ENCODE measurements around the gene CLEC3B. TPM values are rescaled to one million over a fixed set of nuclear protein-coding genes. Genes with fewer than 3 reads are reported as not detected.

CLEC3B gene
- polyA plus RNA-seq, 3 donors = 3.9 to 22.7 (median 14.5) TPM

DNA sequence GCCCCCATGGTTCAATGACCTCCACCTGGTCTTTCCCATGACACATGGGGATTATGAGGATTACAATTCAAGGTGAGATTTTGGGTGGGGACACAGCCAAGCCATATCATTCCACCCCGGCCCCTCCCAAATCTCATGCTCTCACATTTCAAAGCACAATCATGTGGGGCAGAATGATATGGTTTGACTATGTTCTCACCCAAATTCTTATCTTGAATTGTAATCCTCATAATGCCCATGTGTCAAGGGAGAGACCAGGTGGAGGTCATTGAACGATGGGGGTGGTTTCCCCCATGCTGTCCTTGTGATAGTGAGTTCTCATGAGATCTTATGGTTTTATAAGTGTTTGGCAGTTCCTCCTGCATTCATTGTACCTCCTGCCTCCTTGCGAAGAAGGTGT is 2.4 kb upstream of the CLEC3B start:
- no peak overlapping the region for H3K27ac ChIP-seq (ENCODE audit: low read depth in 1 of 2, low read length in 2 of 2)
- Mint-ChIP-seq H3K4me1 (peaks cover 18% of the 10 kb centered on the region), H3K9me3 (no peaks in the 10 kb centered on the region), H3K27me3 (ENCODE audit: low read depth in 3 of 3) (peaks cover 4 to 14% (median 9%) of the 10 kb centered on the region in 3 donors), H3K4me3 (no peak overlapping the region), H3K36me3 (peaks cover under 1 to 2% of the 10 kb centered on the region in 2 donors), H3K27ac (no peak overlapping the region)
- H3K4me3 ChIP-seq (replicated peaks in 1 of 3; ENCODE audit: low read depth in 2 of 3, low read length in 3 of 3) = no peak overlapping the region
- no peaks in the 10 kb centered on the region for H4K20me1 ChIP-seq (ENCODE audit: insufficient read depth, low read length)
- intact Hi-C loops (cut with micrococcal nuclease) = no loop called here
- TF ChIP-seq CTCF (IDR thresholded peaks at IDR 0.05) = no peak
- H3K4me2 ChIP-seq (replicated peaks; ENCODE audit: extremely low read depth, low read length, poor library complexity, severe bottlenecking) = no peak overlapping the region
- H3K4me1 ChIP-seq (ENCODE audit: control insufficient read depth in 1 of 2, insufficient read depth in 2 of 2, low read length in 2 of 2) = peaks cover 11 to 20% of the 10 kb centered on the region in 2 donors
- no peak overlapping the region for H3K9ac ChIP-seq (ENCODE audit: insufficient read depth, low read length, poor library complexity, severe bottlenecking)
- no peaks in the 10 kb centered on the region for H3K27me3 ChIP-seq (ENCODE audit: control insufficient read depth in 2 of 2, insufficient read depth in 2 of 2, low read length in 2 of 2)
- DNase-seq = no peak
- no CpG with 5 or more reads among the region's 3 CpGs for WGBS (ENCODE audit: insufficient coverage)
- no peaks in the 10 kb centered on the region for H3K9me3 ChIP-seq (replicated peaks in 1 of 2; ENCODE audit: control insufficient read depth in 1 of 2, insufficient read depth in 1 of 2, low read length in 2 of 2)
- no peaks in the 10 kb centered on the region for H3K36me3 ChIP-seq (replicated peaks in 1 of 2; ENCODE audit: control insufficient read depth in 1 of 2, insufficient read depth in 2 of 2, low read length in 2 of 2)
- no peak overlapping the region for H2AFZ ChIP-seq (ENCODE audit: insufficient read depth, low read depth, low read length, poor library complexity, severe bottlenecking)
- no peaks in the 10 kb centered on the region for H3K79me2 ChIP-seq (ENCODE audit: insufficient read depth, low read length)

GRCh38 chr3:45024542-45025255 is 1.4 kb upstream of the CLEC3B start:
- Histone ChIP-seq H2AFZ (ENCODE audit: insufficient read depth, low read depth, low read length, poor library complexity, severe bottlenecking) (peak overlapping the region; percentile 15), H3K36me3 (replicated peaks in 1 of 2; ENCODE audit: control insufficient read depth in 1 of 2, insufficient read depth in 2 of 2, low read length in 2 of 2) (no peaks in the 10 kb centered on the region), H3K4me3 (replicated peaks in 1 of 3; ENCODE audit: low read depth in 2 of 3, low read length in 3 of 3) (no peak overlapping the region), H3K4me2 (replicated peaks; ENCODE audit: extremely low read depth, low read length, poor library complexity, severe bottlenecking) (peak overlapping the region; percentile 30), H3K79me2 (ENCODE audit: insufficient read depth, low read length) (no peaks in the 10 kb centered on the region), H3K9me3 (replicated peaks in 1 of 2; ENCODE audit: control insufficient read depth in 1 of 2, insufficient read depth in 1 of 2, low read length in 2 of 2) (no peaks in the 10 kb centered on the region), H3K4me1 (ENCODE audit: control insufficient read depth in 1 of 2, insufficient read depth in 2 of 2, low read length in 2 of 2) (peaks cover 11 to 20% of the 10 kb centered on the region in 2 donors), H3K27ac (ENCODE audit: low read depth in 1 of 2, low read length in 2 of 2) (peak overlapping the region in 1 of 2 donors; percentile 21), H4K20me1 (ENCODE audit: insufficient read depth, low read length) (no peaks in the 10 kb centered on the region), H3K27me3 (ENCODE audit: control insufficient read depth in 2 of 2, insufficient read depth in 2 of 2, low read length in 2 of 2) (no peaks in the 10 kb centered on the region), H3K9ac (ENCODE audit: insufficient read depth, low read length, poor library complexity, severe bottlenecking) (no peak overlapping the region)
- Mint-ChIP-seq H3K27ac (peak overlapping the region in 3 of 7 donors; percentile 4 to 74 (median 63)), H3K9me3 (no peaks in the 10 kb centered on the region), H3K4me1 (peaks cover 21% of the 10 kb centered on the region), H3K27me3 (ENCODE audit: low read depth in 3 of 3) (peaks cover 4 to 16% (median 9%) of the 10 kb centered on the region in 3 donors), H3K36me3 (peaks cover 0 to 2% of the 10 kb centered on the region in 2 donors), H3K4me3 (peak overlapping the region in 1 of 2 donors; percentile 4)
- 33% methylated on average over 3 of the region's 6 CpGs for WGBS (ENCODE audit: insufficient coverage)
- intact Hi-C loops (cut with micrococcal nuclease) = no loop called here
- DNase-seq = peak; percentile 27 to 42 (median 28)
- TF ChIP-seq CTCF (IDR thresholded peaks at IDR 0.05) = no peak

Data from CD14-positive monocyte (primary cell).